HG03521 (cell line): Measurements from ENCODE around the gene SF3B4.
"Not testable (repeated sequence)": the region's sequence is repeated elsewhere in the genome, so short reads cannot be mapped to it uniquely, and the experiment has no call there.

Experiments used
- ATAC-seq: cut with Tn5 transposase; IDR thresholded peaks from one replicate; pipeline ENCODE4 v1.9.1; 2021; ENCODE audit warnings: mild to moderate bottlenecking, moderate library complexity; ENCODE audit not compliant: unreplicated experiment

Gene SF3B4

DNA sequence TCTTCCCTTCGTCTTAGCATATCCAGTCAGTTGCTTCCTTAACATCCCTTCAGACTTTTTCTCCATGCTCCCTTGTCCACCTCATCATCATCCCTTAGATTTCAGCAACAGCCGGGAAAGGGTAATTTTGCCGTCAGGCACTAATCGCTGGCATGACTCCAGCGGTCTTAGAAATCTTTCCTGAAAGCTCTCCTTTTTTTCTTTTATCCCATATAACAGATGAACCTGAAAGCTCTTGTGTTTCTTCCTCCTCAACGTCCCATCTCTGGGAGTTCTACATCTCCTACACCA is 38.7 kb downstream of the SF3B4 start:
- ATAC-seq, result no peak

DNA sequence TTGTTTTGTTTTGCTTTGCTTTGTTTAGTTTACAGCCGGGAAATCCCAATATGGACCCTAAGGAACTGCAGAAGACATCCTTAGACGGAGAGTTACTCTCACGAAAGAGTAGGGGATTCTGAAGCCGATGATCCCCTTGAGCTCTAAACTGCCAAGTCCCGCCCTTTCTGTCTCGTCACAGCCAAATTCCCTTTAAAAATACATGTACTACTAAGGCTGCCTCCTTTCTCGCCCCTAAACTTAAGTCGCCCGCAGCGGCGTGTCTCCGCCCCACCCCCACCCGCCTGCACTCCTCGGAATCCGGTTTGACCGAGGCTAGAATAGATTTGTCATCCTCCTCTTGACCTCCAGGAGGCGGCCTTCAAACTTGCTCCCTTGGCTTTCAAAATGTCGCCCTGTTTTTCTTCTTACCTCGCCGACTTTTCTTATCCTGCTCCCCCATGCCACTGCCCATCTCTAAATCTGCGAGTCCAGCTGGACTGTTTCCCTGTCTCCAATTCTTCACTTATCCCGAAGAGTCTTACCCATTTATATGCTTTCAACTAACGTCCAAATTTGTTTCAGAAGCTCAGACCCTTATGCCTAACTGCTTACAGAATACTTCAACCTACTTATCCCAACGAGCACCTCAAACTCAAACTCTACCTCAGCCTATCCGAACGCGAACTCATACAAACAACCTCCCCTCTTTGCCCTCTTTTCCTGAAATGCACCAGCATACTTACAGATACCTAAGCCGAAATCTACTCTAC is 39.2 kb downstream of the SF3B4 start:
- no peak for ATAC-seq

DNA sequence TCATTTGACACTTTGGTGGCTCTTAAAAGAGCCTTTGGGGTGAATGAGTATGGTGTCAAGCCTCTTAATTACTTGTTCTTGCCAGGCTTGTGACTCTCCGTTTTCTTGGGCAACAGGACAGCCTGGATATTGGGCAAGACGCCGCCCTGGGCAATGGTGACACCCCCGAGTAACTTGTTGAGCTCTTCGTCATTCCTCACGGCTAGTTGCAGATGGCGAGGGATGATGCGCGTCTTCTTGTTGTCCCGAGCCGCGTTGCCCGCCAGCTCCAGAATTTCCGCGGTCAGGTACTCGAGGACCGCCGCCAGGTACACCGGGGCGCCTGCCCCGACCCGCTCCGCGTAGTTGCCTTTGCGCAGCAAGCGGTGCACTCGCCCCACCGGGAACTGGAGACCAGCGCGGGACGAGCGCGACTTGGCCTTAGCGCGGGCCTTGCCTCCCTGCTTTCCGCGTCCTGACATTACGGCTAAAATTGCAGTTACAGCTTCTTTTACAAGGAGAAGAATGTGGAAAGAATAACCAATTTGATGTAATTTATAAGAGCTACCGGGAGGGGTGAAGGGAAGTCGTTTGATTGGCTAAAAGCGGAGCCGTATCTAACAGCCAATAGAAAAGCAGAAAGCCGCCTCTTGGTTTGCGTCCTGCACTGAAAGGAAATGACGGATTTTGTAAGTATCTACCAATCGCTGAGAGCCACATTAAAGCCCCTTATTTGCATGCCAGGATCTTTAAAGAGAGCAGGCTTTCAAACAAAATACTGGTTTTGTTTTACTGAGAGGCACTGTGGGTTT is 40.0 kb downstream of the SF3B4 start:
- ATAC-seq, result peak; percentile 37

DNA sequence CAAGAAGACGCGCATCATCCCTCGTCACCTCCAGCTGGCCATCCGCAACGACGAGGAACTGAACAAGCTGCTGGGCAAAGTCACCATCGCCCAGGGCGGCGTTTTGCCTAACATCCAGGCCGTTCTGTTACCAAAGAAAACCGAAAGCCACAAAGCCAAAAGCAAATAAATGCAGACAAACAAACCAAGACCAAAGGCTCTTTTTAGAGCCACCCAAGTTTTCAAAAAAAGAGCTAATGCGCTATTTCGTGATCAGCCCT is 40.5 kb downstream of the SF3B4 start:
- not testable (repeated sequence) for ATAC-seq

DNA sequence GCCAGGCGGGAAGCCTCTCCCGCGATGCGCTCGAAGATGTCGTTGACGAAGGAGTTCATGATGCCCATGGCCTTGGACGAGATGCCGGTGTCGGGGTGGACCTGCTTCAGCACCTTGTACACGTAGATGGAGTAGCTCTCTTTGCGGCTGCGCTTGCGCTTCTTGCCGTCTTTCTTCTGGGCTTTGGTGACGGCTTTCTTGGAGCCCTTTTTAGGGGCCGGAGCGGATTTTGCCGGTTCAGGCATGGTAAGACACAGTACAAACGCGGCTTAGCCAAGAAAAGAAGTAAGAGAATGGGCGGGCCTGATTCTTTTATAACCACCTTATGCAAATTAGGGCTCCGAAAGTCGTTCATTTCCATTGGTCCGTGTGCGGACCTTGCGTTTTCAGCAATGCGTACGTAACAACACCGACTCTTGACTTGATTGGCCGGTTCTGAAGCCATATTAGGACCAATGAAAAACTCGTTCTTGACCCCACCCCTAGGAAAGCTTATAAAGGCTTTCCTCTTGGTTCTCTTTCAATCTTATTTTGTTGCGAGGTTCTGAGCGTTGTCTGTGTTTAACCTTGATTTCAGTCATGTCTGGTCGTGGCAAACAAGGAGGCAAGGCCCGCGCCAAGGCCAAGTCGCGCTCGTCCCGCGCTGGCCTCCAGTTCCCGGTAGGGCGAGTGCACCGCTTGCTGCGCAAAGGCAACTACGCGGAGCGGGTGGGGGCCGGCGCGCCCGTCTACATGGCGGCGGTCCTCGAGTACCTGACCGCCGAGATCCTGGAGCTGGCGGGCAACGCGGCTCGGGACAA is 41.0 kb downstream of the SF3B4 start:
- ATAC-seq, result peak; percentile 59

DNA sequence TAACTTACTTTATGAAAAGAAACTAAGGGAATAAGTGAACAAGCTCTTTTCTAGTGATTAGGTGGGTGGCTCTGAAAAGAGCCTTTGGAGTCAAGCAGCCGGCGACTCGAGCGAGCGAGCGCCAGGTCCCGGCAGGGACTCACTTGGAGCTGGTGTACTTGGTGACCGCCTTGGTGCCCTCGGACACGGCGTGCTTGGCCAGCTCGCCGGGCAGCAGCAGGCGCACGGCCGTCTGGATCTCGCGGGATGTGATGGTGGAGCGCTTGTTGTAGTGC is 41.5 kb downstream of the SF3B4 start:
- ATAC-seq, result not testable (repeated sequence)

DNA sequence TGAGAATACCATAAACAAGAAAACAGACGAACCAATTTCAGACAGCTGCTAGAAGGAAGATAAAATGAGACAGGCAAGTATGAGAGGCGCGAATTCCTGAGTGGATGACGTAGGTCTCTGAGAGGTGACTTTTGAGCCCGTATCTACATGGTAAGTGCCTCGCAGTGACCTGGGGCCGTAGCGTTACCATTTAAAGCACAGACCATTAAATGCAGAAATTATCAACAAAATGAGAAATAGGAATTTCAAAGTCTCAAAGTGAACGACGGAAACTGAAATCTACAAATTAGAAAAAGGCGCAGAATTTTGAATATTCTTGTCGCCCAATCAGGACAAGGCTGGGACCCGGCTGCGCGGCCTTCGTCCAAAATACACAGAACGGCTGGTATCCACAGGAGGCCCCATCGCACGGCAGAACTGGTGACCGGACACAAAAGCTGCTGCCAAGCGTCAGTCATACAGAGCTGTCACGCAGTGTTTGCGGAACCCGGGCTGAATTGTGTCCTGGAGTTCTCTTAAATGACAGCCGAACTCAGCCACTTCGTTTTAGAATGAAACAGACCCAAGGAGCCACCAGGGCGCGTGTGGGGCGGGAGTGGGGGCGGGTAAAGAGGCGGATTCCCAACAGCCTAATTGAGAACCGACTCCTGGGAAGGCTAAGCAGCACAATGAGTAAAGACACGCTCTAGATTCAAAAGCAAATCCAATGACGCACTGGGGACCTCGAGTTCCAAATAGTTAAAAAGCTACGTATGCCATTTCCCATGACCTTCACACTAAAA is 42.1 kb downstream of the SF3B4 start:
- ATAC-seq, result no peak

DNA sequence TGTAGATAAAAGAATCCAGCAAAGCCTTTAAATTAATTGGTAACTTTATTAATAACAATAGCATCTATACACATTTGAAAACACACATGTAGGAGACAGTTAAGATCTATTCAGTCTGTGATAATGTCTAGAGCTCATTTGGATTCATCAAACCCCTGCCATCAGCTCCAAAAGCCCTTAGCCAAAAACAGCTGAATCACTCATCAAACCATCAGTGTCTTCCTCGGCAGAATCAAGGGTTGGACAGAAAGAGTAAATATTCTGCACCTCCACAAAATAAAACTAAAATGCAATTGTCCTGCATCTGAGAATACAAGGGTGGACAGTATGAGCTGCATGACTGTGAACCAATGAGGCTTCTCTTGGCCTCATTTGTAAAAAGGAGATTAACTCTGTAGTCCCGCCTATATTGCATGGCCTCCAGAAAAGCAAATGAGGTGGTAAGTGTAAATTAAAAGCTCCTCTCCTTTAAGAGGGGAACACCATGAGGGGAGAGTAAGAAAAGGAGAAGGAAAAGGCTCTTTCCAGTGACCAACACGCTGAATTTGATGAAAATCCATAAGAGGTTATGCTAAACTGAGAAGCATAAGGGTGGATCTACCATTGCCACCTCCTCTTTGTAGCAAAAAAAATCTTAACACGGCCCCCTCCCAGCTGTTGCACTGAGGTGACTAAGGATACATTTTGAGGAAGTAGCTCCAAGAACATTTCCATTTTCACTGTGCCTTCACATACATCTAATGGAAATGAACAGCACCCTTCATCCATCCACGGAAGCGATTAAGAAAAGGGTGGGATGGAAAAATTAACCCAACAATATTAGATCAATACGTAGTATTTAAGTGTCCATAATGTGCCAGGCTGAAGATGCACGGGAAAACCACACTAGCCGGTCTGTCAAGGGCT is 42.9 kb downstream of the SF3B4 start:
- ATAC-seq, result no peak

DNA sequence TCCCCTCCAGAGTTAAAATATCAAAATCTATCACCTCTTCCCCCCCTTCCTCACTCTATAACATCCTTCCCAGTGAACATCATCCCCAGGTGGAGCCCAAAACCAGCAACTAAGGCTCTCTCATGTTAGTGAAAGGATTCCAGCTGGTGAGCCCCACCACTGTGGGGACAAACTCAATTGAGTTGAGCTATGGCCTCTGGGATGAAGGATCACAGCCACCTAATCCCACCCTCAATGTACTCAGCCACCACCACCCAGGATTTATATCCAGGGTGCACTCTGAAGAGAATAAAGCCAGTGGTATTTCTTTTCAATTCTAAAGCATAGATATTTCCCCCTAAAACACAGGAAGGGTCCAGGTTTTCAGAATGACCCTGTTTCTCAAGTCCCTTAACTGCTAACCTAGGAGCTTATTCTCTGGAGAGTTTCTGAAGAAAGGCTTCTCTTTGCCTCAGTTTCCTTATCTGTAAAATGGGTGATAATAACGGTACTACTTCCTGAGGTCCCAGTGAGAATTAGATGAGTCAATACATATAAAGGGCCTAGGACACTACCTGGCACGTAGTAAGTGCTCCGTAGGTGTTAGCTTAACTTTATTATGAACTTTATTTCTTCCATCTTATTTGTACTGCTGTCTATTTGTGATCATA is 43.9 kb downstream of the SF3B4 start:
- ATAC-seq, result no peak

DNA sequence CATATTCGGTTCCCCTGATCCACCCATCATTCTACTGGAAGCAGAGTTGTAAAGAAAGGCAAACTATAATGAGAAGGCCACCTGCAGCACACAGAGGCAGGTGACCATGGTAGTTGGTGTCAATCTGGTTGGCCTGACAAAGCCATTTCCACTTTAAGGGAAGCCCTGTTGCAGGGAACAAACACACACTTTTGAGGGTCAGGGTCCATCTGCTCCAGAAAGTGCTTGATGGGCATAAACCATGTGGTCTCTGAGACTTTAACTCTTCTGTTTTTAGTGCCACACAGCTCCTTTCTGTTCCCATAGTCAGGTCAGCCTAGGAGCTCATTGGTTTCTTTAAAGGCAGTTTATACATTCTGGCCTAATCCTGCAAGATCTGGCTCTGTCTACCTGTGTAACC is 45.7 kb downstream of the SF3B4 start:
- no peak for ATAC-seq

DNA sequence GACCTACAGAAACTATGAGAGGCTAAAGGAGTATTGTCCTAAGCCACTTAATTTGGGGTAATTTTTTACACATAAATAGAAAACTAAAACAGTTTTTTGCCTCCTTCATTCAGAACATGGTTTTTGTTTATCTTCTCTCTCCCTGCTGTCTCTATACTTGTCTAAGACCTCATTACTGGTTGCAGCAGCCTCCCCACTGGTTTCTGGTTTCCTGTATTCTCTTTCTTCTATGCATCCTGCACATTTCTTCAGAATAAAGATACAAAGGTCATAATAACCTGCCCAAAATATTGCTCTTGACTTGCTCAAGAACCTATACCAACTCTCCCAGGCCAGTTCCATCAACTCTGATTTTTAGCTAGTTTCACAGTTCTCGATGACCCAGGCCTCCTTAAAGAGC is 48.0 kb downstream of the SF3B4 start:
- ATAC-seq, result no peak

DNA sequence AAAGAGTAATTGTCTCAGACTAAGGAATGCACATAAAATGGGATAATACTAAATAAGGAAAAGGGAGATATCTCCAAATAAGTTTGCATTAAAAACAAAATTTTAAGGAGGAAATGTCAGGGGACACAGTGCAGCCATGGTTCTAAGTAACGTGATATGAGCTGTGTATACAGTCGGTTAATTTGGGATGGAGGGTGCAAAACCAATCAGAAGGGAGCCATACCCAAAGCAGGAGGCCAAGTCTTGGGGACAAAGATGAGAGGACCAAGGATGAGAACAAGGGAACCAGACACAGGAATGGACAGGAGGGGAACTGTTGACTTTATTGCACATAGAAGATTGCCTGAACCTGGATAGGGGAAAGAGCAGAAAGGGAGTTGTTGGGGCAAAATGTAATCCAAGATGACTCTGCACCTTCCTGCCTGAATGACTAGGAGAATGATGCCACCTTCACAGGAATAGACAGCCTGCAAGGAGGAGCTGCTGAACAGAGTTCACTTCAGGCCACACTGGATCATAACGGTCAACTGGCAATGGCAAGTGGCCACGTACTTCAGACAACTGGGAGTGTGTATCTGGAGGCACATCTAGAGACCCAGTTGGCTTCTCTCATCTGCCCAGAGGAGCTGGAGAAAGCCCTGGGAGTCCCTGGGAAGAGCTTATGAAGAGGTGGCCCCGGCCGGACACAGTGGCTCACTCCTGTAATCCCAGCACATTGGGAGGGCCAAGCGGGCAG is 50.2 kb downstream of the SF3B4 start:
- no peak for ATAC-seq
